Prostate gland (tissue), 2 donors: Measurements from ENCODE around the gene TTC34. TPM values are rescaled to one million over a fixed set of nuclear protein-coding genes. Genes with fewer than 3 reads are reported as not detected.

Experiments
- DNase-seq: peaks from one replicate; pipeline ENCODE4 v3.0.0-alpha.2; 2019; ENCODE audit warnings: low spot score
- H3K27ac ChIP-seq, 2 donors: fragments of 200-600 bp; sonication (generic); 2 replicates each; pipeline ENCODE4 v1.5.1; 2017 to 2019
- H3K27me3 ChIP-seq: fragments of 200-600 bp; sonication (generic); replicated peaks from 2 replicates; pipeline ENCODE4 v1.5.1; 2019; ENCODE audit not compliant: insufficient read depth
- H3K36me3 ChIP-seq, 2 donors: fragments of 200-600 bp; sonication (generic); 1 replicate in 1 of 2; 2 replicates in 1 of 2; pipeline versions ENCODE4 v1.5.1 to v1.8.1; 2017 to 2019
- H3K4me1 ChIP-seq: fragments of 200-600 bp; sonication (generic); replicated peaks from 2 replicates; pipeline ENCODE4 v1.5.1; 2019
- H3K4me3 ChIP-seq, 2 donors: fragments of 200-600 bp; sonication (generic); 2 replicates each; pipeline ENCODE4 v1.5.1; 2017 to 2019
- H3K9me3 ChIP-seq: fragments of 200-600 bp; sonication (generic); 2 replicates; pipeline ENCODE4 v1.5.1; 2017
- CTCF ChIP-seq, 4 experiments: fragments of 200-600 bp in 2 of 4; fragments of 450-650 bp in 2 of 4; sonication (generic) in 2 of 4; IDR thresholded peaks; 1 replicate in 3 of 4; 2 replicates in 1 of 4; pipeline ENCODE4 v1.5.1; 2016 to 2019; ENCODE audit warnings: antibody characterized with exemption in 4 of 4, mild to moderate bottlenecking in 2 of 4, moderate library complexity in 2 of 4
- POLR2A ChIP-seq: fragments of 450-650 bp; IDR thresholded peaks from one replicate; pipeline ENCODE4 v1.6.1; 2016; ENCODE audit warnings: antibody characterized with exemption, mild to moderate bottlenecking
- POLR2AphosphoS5 ChIP-seq: sonication (generic); formaldehyde crosslinking; IDR thresholded peaks from one replicate; pipeline ENCODE4 v1.6.1; 2017; ENCODE audit warnings: antibody characterized with exemption
- WGBS: methylation state at CpG from one replicate; pipeline ENCODE4 v1.1.5; 2018; 5-methylcytosine and 5-hydroxymethylcytosine counted together
- intact Hi-C: fragments of 100-400 bp; cut with DNase I; formaldehyde crosslinking; loops from one replicate; pipeline ENCODE4 v1.14.2; 2022
- total RNA-seq, 2 donors: library from RNA; depleted of rRNA; stranded (reverse); fragments of >200 nt; gene quantifications; one replicate each; pipeline ENCODE4 v1.1.0, GENCODE V29; 2016

TTC34 gene
- total RNA-seq, 2 donors from 2014 or later, result 0.32 to 1.2 TPM

GRCh38 chr1:2631136-2632050, 170.1 kb downstream of the TTC34 start:
- H3K27me3 ChIP-seq, result peaks cover 18% of the 10 kb centered on the region
- intact Hi-C loops, result no loop called here
- TF ChIP-seq POLR2AphosphoS5 (no peak), CTCF (IDR thresholded peaks at IDR 0.05) (no peak), POLR2A (no peak)
- no peak overlapping the region for H3K27ac ChIP-seq
- no peaks in the 10 kb centered on the region for H3K9me3 ChIP-seq
- H3K4me1 ChIP-seq, result no peaks in the 10 kb centered on the region
- H3K4me3 ChIP-seq, result no peak overlapping the region
- DNase-seq, result no peak
- no peaks in the 10 kb centered on the region for H3K36me3 ChIP-seq
- WGBS, result 87% methylated on average over 24 of the region's 24 CpGs

- DNase-seq, result no peak
- intact Hi-C loops, result no loop called here
- Histone ChIP-seq H3K27ac (no peak overlapping the region), H3K36me3 (no peaks in the 10 kb centered on the region), H3K4me1 (no peaks in the 10 kb centered on the region), H3K4me3 (no peak overlapping the region), H3K27me3 (peaks cover 18% of the 10 kb centered on the region), H3K9me3 (no peaks in the 10 kb centered on the region)
- 88% methylated on average over 34 of the region's 35 CpGs for WGBS
- TF ChIP-seq POLR2A, result no peak
- TF ChIP-seq CTCF (IDR thresholded peaks at IDR 0.05), result no peak
- TF ChIP-seq POLR2AphosphoS5, result no peak
Observed at GRCh38 chr1:2630498-2631135, 170.9 kb downstream of the TTC34 start.

- intact Hi-C loops, result no loop called here
- Histone ChIP-seq H3K27ac (no peak overlapping the region), H3K27me3 (peaks cover 15% of the 10 kb centered on the region), H3K4me3 (no peak overlapping the region), H3K36me3 (no peaks in the 10 kb centered on the region), H3K9me3 (no peaks in the 10 kb centered on the region), H3K4me1 (no peaks in the 10 kb centered on the region)
- no peak for DNase-seq
- WGBS, result 80% methylated on average over 23 of the region's 23 CpGs
- TF ChIP-seq CTCF (IDR thresholded peaks at IDR 0.05) (no peak), POLR2AphosphoS5 (no peak), POLR2A (no peak)
Observed at GRCh38 chr1:2629627-2630497, 171.6 kb downstream of the TTC34 start.

GRCh38 chr1:2628933-2629626, 172.4 kb downstream of the TTC34 start:
- Histone ChIP-seq H3K36me3 (no peaks in the 10 kb centered on the region), H3K9me3 (no peaks in the 10 kb centered on the region), H3K27me3 (peaks cover 15% of the 10 kb centered on the region), H3K4me3 (peak overlapping the region in 1 of 2 donors; percentile 16), H3K27ac (no peak overlapping the region), H3K4me1 (no peaks in the 10 kb centered on the region)
- intact Hi-C loops, result no loop called here
- under 1% methylated on average over 41 of the region's 64 CpGs for WGBS
- TF ChIP-seq POLR2AphosphoS5 (no peak), POLR2A (no peak), CTCF (IDR thresholded peaks at IDR 0.05) (no peak)
- no peak for DNase-seq
